Liver (tissue), 9 donors: Measurements from ENCODE around the gene IYD. TPM values are rescaled to one million over a fixed set of nuclear protein-coding genes. Genes with fewer than 3 reads are reported as not detected.

Source experiments
- DNase-seq: peaks from one replicate; pipeline ENCODE4 v3.0.0-alpha.2; 2017; ENCODE audit warnings: low spot score
- H3K27ac ChIP-seq, 2 donors: one replicate each; pipeline ENCODE4 v1.7.0; 2013; ENCODE audit warnings: inconsistent platforms in 2 of 2, low read length in 2 of 2, control low read depth in 1 of 2, low read depth in 1 of 2, mild to moderate bottlenecking in 1 of 2
- H3K27me3 ChIP-seq, 4 donors: one replicate each; pipeline versions ENCODE4 v1.6.1 to v1.7.0; 2013; ENCODE audit warnings: low read length in 3 of 4, inconsistent platforms in 1 of 4, mild to moderate bottlenecking in 1 of 4, moderate library complexity in 1 of 4; ENCODE audit not compliant: control insufficient read depth in 4 of 4, insufficient read depth in 4 of 4
- H3K36me3 ChIP-seq, 4 donors: one replicate each; pipeline versions ENCODE4 v1.6.1 to v1.7.0; 2013; ENCODE audit warnings: low read length in 3 of 4, mild to moderate bottlenecking in 3 of 4, low read depth in 1 of 4, moderate library complexity in 1 of 4; ENCODE audit not compliant: control insufficient read depth in 4 of 4, insufficient read depth in 3 of 4
- H3K4me1 ChIP-seq, 4 donors: one replicate each; pipeline versions ENCODE4 v1.6.1 to v1.7.0; 2013; ENCODE audit warnings: low read length in 3 of 4, mild to moderate bottlenecking in 3 of 4, moderate library complexity in 1 of 4; ENCODE audit not compliant: control insufficient read depth in 4 of 4, insufficient read depth in 4 of 4
- H3K4me3 ChIP-seq, 3 donors: one replicate each; pipeline versions ENCODE4 v1.6.1 to v1.7.0; 2013; ENCODE audit warnings: low read length in 3 of 3, control low read depth in 1 of 3, low read depth in 1 of 3, mild to moderate bottlenecking in 1 of 3
- H3K9ac ChIP-seq, 2 donors: one replicate each; pipeline ENCODE4 v1.7.0; 2013; ENCODE audit warnings: low read length in 2 of 2, mild to moderate bottlenecking in 2 of 2, moderate library complexity in 2 of 2, control low read depth in 1 of 2, low read depth in 1 of 2
- H3K9me3 ChIP-seq, 4 donors: one replicate each; pipeline versions ENCODE4 v1.6.1 to v1.7.0; 2013; ENCODE audit warnings: low read length in 3 of 4; ENCODE audit not compliant: control insufficient read depth in 4 of 4
- FOXA1 ChIP-seq: IDR thresholded peaks from 2 replicates; pipeline ENCODE4 v1.6.1; 2016; ENCODE audit warnings: antibody characterized with exemption
- FOXA2 ChIP-seq: IDR thresholded peaks from 2 replicates; pipeline ENCODE4 v1.6.1; 2016; ENCODE audit warnings: antibody characterized with exemption
- HNF4A ChIP-seq, 2 donors: conservative IDR thresholded peaks; 2 replicates each; pipeline ENCODE4 v1.6.1; 2016; ENCODE audit warnings: antibody characterized with exemption in 2 of 2, mild to moderate bottlenecking in 2 of 2
- JUND ChIP-seq, 2 donors: IDR thresholded peaks; 2 replicates each; pipeline ENCODE4 v1.6.1; 2016; ENCODE audit warnings: antibody characterized with exemption in 2 of 2
- RAD21 ChIP-seq, 2 donors: IDR thresholded peaks; 2 replicates each; pipeline ENCODE4 v1.6.1; 2016; ENCODE audit warnings: antibody characterized with exemption in 2 of 2, mild to moderate bottlenecking in 2 of 2
- REST ChIP-seq: IDR thresholded peaks from 2 replicates; pipeline ENCODE4 v1.6.1; 2016; ENCODE audit warnings: antibody characterized with exemption, mild to moderate bottlenecking
- RXRA ChIP-seq, 2 donors: IDR thresholded peaks; 2 replicates each; pipeline ENCODE4 v1.6.1; 2017 to 2018; ENCODE audit warnings: antibody characterized with exemption in 2 of 2, mild to moderate bottlenecking in 1 of 2
- SP1 ChIP-seq: IDR thresholded peaks from 2 replicates; pipeline ENCODE4 v1.6.1; 2018; ENCODE audit warnings: antibody characterized with exemption, mild to moderate bottlenecking
- TAF1 ChIP-seq: conservative IDR thresholded peaks from 2 replicates; pipeline ENCODE4 v1.6.1; 2016; ENCODE audit warnings: antibody characterized with exemption, mild to moderate bottlenecking
- YY1 ChIP-seq: IDR thresholded peaks from 2 replicates; pipeline ENCODE4 v1.6.1; 2016; ENCODE audit warnings: antibody characterized with exemption, mild to moderate bottlenecking
- WGBS: extraction: QIAGEN DNeasy Blood & Tissue Kit; methylation state at CpG from one replicate; pipeline ENCODE4 v1.1.7; 2013; 5-methylcytosine and 5-hydroxymethylcytosine counted together
- polyA plus RNA-seq, 2 donors: library from polyadenylated mRNA; stranded (reverse) in 1 of 2; unstranded in 1 of 2; fragments of 200-250 nt in 1 of 2; fragments of >200 nt in 1 of 2; fragmentation: Nextera tagmentation in 1 of 2; extraction: Ambion mirVana in 1 of 2; gene quantifications; one replicate each; pipeline versions ENCODE4 v1.2.1 to v1.2.3, GENCODE V29; 2013 to 2015
- total RNA-seq, 2 donors: library from RNA; depleted of rRNA; stranded (reverse); fragments of >200 nt; gene quantifications; one replicate each; pipeline ENCODE4 v1.2.3, GENCODE V29; 2014
- TF ChIP-seq, protein P1 (sequence below): IDR thresholded peaks from 2 replicates; pipeline ENCODE4 v1.6.1; 2016; ENCODE audit warnings: antibody characterized with exemption
- TF ChIP-seq, protein P2 (sequence below): IDR thresholded peaks from 2 replicates; pipeline ENCODE4 v1.6.1; 2016; ENCODE audit warnings: antibody characterized with exemption
- TF ChIP-seq, protein P3 (sequence below): fragments of 150-350 bp; IDR thresholded peaks from 2 replicates; pipeline ENCODE4 v1.5.1; 2017; ENCODE audit warnings: improper control_type of control experiment, low read depth, low read length; ENCODE audit not compliant: missing input control
- donor health status: healthy.
- donor health status: healthy.
- donor health status: healthy.
- donor health status: healthy.
- donor health status: healthy.

IYD gene
- total and polyA plus RNA-seq, 4 donors = 1.6 to 6.2 (median 2.6) TPM

DNA sequence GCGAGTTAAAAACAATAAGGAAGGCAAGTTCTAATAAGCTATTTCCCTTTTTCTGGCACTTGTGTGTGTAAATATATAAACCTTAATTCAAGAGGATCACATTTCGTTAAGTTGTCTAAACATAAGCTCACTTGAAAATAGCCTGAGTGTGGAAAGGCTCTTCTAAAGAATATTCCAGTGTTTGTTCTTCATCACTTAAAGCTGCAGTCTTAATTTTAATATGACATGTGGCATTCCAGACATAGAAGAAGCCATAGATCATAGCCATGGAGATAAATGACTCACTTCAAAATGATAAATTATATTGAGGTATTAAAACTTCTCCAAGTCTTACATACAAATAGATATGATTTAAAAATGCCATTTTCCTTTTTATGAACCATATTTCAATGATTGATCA, 42.1 kb downstream of the IYD start:
- DNase-seq = no peak
- Histone ChIP-seq H3K27ac (no peak overlapping the region), H3K9me3 (no peaks in the 10 kb centered on the region), H3K9ac (no peak overlapping the region), H3K27me3 (no peaks in the 10 kb centered on the region), H3K4me3 (no peak overlapping the region), H3K36me3 (no peaks in the 10 kb centered on the region), H3K4me1 (peaks cover 3 to 21% (median 13%) of the 10 kb centered on the region in 4 donors)
- TF ChIP-seq JUND (IDR thresholded peaks at IDR 0.05) (no peak), YY1 (no peak), RAD21 (IDR thresholded peaks at IDR 0.05) (no peak), TAF1 (no peak), SP1 (no peak), REST (no peak), HNF4A (conservative IDR thresholded peaks at IDR 0.05) (no peak), FOXA2 (no peak), RXRA (IDR thresholded peaks at IDR 0.05) (no peak), FOXA1 (no peak)
- TF ChIP-seq, protein P1, sequence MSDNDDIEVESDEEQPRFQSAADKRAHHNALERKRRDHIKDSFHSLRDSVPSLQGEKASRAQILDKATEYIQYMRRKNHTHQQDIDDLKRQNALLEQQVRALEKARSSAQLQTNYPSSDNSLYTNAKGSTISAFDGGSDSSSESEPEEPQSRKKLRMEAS = no peak
- TF ChIP-seq, protein P2, sequence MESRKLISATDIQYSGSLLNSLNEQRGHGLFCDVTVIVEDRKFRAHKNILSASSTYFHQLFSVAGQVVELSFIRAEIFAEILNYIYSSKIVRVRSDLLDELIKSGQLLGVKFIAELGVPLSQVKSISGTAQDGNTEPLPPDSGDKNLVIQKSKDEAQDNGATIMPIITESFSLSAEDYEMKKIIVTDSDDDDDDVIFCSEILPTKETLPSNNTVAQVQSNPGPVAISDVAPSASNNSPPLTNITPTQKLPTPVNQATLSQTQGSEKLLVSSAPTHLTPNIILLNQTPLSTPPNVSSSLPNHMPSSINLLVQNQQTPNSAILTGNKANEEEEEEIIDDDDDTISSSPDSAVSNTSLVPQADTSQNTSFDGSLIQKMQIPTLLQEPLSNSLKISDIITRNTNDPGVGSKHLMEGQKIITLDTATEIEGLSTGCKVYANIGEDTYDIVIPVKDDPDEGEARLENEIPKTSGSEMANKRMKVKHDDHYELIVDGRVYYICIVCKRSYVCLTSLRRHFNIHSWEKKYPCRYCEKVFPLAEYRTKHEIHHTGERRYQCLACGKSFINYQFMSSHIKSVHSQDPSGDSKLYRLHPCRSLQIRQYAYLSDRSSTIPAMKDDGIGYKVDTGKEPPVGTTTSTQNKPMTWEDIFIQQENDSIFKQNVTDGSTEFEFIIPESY = no peak
- TF ChIP-seq, protein P3, sequence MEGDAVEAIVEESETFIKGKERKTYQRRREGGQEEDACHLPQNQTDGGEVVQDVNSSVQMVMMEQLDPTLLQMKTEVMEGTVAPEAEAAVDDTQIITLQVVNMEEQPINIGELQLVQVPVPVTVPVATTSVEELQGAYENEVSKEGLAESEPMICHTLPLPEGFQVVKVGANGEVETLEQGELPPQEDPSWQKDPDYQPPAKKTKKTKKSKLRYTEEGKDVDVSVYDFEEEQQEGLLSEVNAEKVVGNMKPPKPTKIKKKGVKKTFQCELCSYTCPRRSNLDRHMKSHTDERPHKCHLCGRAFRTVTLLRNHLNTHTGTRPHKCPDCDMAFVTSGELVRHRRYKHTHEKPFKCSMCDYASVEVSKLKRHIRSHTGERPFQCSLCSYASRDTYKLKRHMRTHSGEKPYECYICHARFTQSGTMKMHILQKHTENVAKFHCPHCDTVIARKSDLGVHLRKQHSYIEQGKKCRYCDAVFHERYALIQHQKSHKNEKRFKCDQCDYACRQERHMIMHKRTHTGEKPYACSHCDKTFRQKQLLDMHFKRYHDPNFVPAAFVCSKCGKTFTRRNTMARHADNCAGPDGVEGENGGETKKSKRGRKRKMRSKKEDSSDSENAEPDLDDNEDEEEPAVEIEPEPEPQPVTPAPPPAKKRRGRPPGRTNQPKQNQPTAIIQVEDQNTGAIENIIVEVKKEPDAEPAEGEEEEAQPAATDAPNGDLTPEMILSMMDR = no peak
- 33% methylated on average over 2 of the region's 2 CpGs for WGBS

DNA sequence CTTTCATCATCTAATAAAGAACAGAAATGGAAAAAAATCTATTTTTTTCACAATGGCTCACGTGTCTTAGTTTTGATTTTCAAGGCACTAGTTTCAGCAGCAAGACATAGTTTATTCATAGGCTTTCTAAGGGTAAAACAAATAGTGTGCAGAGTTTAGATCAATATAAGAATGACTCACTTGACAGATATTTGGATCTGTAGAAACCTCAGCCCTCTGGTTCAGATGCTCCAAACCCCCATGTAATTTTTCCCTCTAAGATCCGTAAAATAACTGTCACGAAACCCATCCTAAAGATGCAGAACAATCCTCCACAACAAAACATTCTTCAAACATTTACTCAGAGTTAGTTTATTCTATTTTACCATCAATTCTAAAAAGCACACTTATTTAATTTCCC, 43.4 kb downstream of the IYD start:
- H3K4me1 ChIP-seq = peaks cover 3 to 21% (median 13%) of the 10 kb centered on the region in 4 donors
- H3K27me3 ChIP-seq = no peaks in the 10 kb centered on the region
- no peak for TF ChIP-seq FOXA1
- TF ChIP-seq TAF1 = no peak
- DNase-seq = no peak
- no peak overlapping the region for H3K27ac ChIP-seq
- no peaks in the 10 kb centered on the region for H3K9me3 ChIP-seq
- 86% methylated on average over 3 of the region's 3 CpGs for WGBS
- no peaks in the 10 kb centered on the region for H3K36me3 ChIP-seq
- no peak overlapping the region for H3K9ac ChIP-seq
- no peak overlapping the region for H3K4me3 ChIP-seq
